GM19324 (cell line): ENCODE measurements around the gene OR2T6.
"Not testable (repeated sequence)": the region's sequence is repeated elsewhere in the genome, so short reads cannot be mapped to it uniquely, and the experiment has no call there.

Experiments
- ATAC-seq: cut with Tn5 transposase; IDR thresholded peaks from one replicate; pipeline ENCODE4 v1.9.1; 2021; ENCODE audit warnings: mild to moderate bottlenecking, moderate library complexity; ENCODE audit not compliant: unreplicated experiment, low FRiP score

Gene OR2T6

DNA sequence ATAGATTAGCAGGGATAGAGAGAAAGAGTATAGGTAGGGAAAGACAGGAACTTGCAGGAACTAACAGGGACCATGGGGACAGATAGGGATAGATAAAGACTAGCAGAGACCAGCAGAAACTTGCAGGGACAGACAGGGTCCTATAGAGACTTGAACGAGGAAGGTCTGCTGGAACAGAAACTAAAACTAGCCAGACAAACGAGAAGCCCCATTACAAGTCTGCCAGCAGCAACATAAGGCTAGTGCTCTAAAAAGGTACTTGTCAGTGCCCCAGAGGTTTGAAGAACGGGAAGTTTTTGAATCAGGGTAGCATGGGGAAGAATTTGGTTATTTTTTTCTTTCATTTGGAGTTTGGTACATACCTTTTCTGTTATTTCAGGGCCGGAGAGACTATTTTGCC is 56.7 kb downstream of the OR2T6 start:
- ATAC-seq: not testable (repeated sequence)

DNA sequence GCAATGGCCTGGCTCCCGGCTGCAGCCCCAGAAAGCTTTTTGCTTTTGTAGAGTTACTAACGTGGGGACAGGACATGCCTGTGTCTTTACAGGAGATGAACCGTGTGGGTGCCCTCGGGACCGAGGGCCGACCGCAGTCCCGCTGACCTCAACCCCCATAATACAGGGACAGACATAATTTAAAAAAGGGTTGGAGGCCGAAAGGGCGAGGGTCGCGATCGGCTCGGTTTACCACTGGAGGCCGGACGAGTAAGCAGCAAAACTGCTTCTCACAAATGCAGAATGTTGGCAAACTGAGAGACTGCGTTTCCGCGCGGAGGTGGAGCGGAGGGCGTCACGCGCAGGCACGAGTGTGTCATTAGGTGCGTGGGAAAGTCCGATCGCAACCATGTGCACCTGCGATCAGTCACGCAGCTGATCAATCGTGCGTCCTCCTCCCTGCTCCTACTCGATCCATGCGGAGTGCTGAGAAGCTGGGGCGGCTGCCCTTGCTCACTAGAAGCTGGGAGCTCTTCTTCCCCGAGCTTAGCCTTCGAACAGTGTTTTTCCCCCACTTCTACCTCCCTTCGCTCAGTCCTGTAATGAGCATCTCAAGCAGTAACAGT is 58.4 kb downstream of the OR2T6 start:
- ATAC-seq: not testable (repeated sequence)

DNA sequence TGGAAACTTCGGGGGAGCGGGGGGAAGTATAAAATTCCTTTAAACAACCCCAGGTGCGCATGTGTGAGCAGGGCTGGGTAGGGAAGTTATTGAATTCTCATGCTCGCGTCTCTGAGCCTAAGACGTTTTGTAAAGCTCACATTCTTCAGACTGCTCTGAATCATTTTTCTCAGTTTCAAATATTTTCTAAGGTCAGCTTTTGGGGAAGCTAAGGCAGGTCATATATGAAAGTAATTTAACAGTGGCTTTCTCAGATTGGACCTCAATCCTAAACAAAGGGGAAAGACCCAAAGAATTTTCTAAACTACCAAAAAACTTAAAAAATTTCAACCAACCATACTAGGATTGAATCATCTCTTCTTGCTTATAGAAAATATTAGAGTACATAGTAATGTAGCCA is 59.4 kb downstream of the OR2T6 start:
- not testable (repeated sequence) for ATAC-seq

DNA sequence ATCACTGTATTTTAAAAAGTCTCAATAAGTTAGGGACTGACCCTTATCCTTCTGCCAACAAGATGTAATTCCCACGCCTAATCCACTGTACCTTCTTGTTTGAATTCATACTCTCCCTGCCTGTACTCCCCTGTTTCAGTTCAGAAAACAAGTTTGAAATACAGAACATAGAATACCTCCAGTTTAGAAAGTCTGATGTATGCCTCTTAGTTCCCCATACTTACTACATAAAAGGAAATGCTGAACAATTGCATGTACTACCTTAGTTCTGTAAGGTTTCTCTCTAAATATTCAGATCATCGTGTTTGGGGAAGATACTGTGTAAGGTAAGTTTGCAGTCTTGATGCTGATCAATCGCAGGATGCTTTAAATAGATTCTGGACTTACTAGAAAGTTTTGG is 60.8 kb downstream of the OR2T6 start:
- ATAC-seq: not testable (repeated sequence)

DNA sequence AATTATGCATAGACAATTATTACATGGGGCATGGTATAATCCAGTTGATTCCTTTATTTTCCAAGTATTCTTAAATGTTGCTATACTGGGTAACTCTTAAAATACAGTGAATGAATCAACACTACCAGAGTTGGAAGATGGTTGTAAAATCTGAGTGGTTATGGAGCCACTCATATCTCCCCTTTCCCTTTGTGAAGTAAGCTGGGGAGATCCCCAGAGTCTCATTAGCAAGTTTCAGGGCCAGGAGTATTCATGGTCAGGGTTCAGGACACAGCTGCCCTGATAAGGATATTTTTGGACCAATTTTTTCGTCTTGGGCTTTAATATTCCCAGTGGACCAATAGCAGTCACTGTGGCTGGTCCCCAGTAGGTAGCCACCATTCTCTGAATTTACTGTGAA is 63.1 kb downstream of the OR2T6 start:
- not testable (repeated sequence) for ATAC-seq

DNA sequence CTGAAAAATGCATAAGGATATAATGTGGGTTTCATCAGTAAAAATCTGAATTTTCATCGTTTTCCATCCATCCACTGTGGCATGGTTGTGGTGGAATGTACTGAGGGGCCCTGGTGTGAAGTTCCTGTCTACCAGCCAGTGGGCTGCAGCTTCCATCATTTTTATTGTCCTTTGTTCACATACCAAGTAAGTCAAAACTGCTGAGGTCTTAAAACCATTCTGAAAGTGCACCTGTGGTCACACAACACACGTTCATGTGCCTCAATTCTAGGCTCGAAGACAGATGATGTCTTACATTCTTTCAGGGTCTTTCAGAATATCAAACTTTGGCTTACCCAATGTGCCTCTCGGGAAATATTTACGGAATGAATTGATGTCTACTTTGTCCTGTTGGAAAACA is 63.7 kb downstream of the OR2T6 start:
- ATAC-seq: not testable (repeated sequence)
